GM12878 (cell line): ENCODE measurements around the gene NUDCD3. TPM values are rescaled to one million over a fixed set of nuclear protein-coding genes. Genes with fewer than 3 reads are reported as not detected.

Experiments used
- ATAC-seq: fragments of 200-7000 bp; cut with Tn5 transposase; 3 replicates; pipeline ENCODE4 v1.9.1; 2020; ENCODE audit warnings: mild to moderate bottlenecking, moderate library complexity
- BruUV-seq: library from RNA; stranded (reverse); fragments of 400-500 nt; replicated peaks from 2 replicates; lab custom pipeline; 2021; lab: Mats Ljungman, UMichigan
- CTCF ChIA-PET: fragments of 300-600 bp; sonication (Branson Sonifier 250); formaldehyde crosslinking; extraction: SDS; loops from one replicate; lab custom pipeline; 2021; ENCODE audit warnings: inconsistent platforms; lab: Yijun Ruan, JAX
- POLR2A ChIA-PET: fragments of 350-600 bp; formaldehyde crosslinking; extraction: SDS; loops from one replicate; lab custom pipeline; 2021; ENCODE audit warnings: inconsistent platforms; lab: Charles Lee
- RAD21 ChIA-PET: fragments of 300-600 bp; sonication (Branson Sonifier 250); formaldehyde crosslinking; loops from one replicate; lab custom pipeline; 2023; ENCODE audit warnings: antibody characterized with exemption; ENCODE audit not compliant: unreplicated experiment; lab: Charles Lee
- SMC1A ChIA-PET: fragments of 300-600 bp; sonication (Branson Sonifier 250); formaldehyde crosslinking; loops from one replicate; lab custom pipeline; 2023; ENCODE audit not compliant: unreplicated experiment, uncharacterized antibody; lab: Charles Lee
- DNase-seq: peaks from one replicate; pipeline ENCODE4 v3.0.0-alpha.2; 2011; ENCODE audit warnings: low read depth, low spot score
- FAIRE-seq: peaks from 3 replicates; lab custom pipeline; 2011; peaks lifted over from hg19 to GRCh38; lab: Jason Lieb, UNC
- H2AFZ ChIP-seq: 2 replicates; pipeline ENCODE4 v1.6.0; 2011; ENCODE audit warnings: low read depth, low read length, control low read depth; ENCODE audit not compliant: control insufficient read depth
- H3K27ac ChIP-seq: 2 replicates; pipeline ENCODE4 v1.5.1; 2011; ENCODE audit warnings: control low read depth; ENCODE audit not compliant: control insufficient read depth, insufficient read depth
- H3K27me3 ChIP-seq, 2 experiments: replicated peaks in 1 of 2; 2 replicates each; pipeline versions ENCODE4 v1.6.0 to v1.6.1; 2011; ENCODE audit warnings: low read length in 1 of 2; ENCODE audit not compliant: control insufficient read depth in 2 of 2, insufficient read depth in 2 of 2
- H3K36me3 ChIP-seq, 2 experiments: 2 replicates each; pipeline ENCODE4 v1.5.1; 2011; ENCODE audit warnings: low read length in 1 of 2; ENCODE audit not compliant: control insufficient read depth in 2 of 2, insufficient read depth in 2 of 2
- H3K4me1 ChIP-seq: 2 replicates; pipeline ENCODE4 v1.6.1; 2011; ENCODE audit warnings: mild to moderate bottlenecking, low read length, moderate library complexity, mixed read lengths; ENCODE audit not compliant: control insufficient read depth, insufficient read depth
- H3K4me2 ChIP-seq: 2 replicates; pipeline ENCODE4 v1.6.0; 2011; ENCODE audit warnings: control low read depth; ENCODE audit not compliant: control insufficient read depth, insufficient read depth
- H3K4me3 ChIP-seq: fragments of 200-600 bp; sonication (generic); 2 replicates; pipeline ENCODE4 v1.5.1; 2016
- H3K79me2 ChIP-seq: 2 replicates; pipeline ENCODE4 v1.6.0; 2011; ENCODE audit warnings: low read length; ENCODE audit not compliant: control insufficient read depth, insufficient read depth
- H3K9ac ChIP-seq: 2 replicates; pipeline ENCODE4 v1.8.0; 2011; ENCODE audit warnings: low read length, control low read depth, mixed read lengths; ENCODE audit not compliant: control insufficient read depth, insufficient read depth
- H3K9me3 ChIP-seq: replicated peaks from 3 replicates; pipeline ENCODE4 v1.5.1; 2011; ENCODE audit warnings: mild to moderate bottlenecking, low read length; ENCODE audit not compliant: control insufficient read depth, insufficient read depth
- H4K20me1 ChIP-seq: 2 replicates; pipeline ENCODE4 v1.6.0; 2011; ENCODE audit not compliant: control insufficient read depth, insufficient read depth
- CBX3 ChIP-seq: fragments of 200-600 bp; sonication (generic); IDR thresholded peaks from 2 replicates; pipeline ENCODE4 v1.6.1; 2016; ENCODE audit warnings: low read depth, borderline replicate concordance
- CEBPZ ChIP-seq: fragments of 150-350 bp; IDR thresholded peaks from 2 replicates; pipeline ENCODE4 v1.6.1; 2016; ENCODE audit warnings: low read depth, low read length
- E2F8 ChIP-seq: fragments of 450-650 bp; IDR thresholded peaks from 2 replicates; pipeline ENCODE4 v1.6.1; 2018; ENCODE audit warnings: mild to moderate bottlenecking, low read depth, moderate library complexity; ENCODE audit not compliant: partially characterized antibody
- MYB ChIP-seq: fragments of 150-350 bp; IDR thresholded peaks from 2 replicates; pipeline ENCODE4 v1.6.1; 2014; ENCODE audit warnings: mild to moderate bottlenecking, low read depth, low read length, borderline replicate concordance
- NR2C1 ChIP-seq: fragments of 450-650 bp; IDR thresholded peaks from 2 replicates; pipeline ENCODE4 v1.6.1; 2017; ENCODE audit warnings: antibody characterized with exemption, mild to moderate bottlenecking, moderate library complexity
- NR2F1 ChIP-seq: fragments of 450-650 bp; conservative IDR thresholded peaks from 2 replicates; pipeline ENCODE4 v1.6.1; 2017; ENCODE audit warnings: mild to moderate bottlenecking
- PAX5 ChIP-seq: IDR thresholded peaks from 2 replicates; pipeline ENCODE4 v1.6.1; 2011; ENCODE audit warnings: low read depth, low read length, borderline replicate concordance
- POLR2AphosphoS5 ChIP-seq: IDR thresholded peaks from 2 replicates; pipeline ENCODE4 v1.6.1; 2011; ENCODE audit warnings: mild to moderate bottlenecking, low read length, inconsistent platforms
- PRDM15 ChIP-seq: fragments of 450-650 bp; formaldehyde crosslinking; IDR thresholded peaks from 2 replicates; pipeline ENCODE4 v1.4.0; 2020; ENCODE audit warnings: mild to moderate bottlenecking, moderate library complexity
- RELA ChIP-seq: fragments of 450-650 bp; IDR thresholded peaks from 2 replicates; pipeline ENCODE4 v1.8.0; 2014; ENCODE audit warnings: borderline replicate concordance; ENCODE audit not compliant: partially characterized antibody
- TAF1 ChIP-seq: IDR thresholded peaks from 2 replicates; pipeline ENCODE4 v1.6.1; 2011; ENCODE audit warnings: mild to moderate bottlenecking, low read depth, low read length, borderline replicate concordance
- TCF3 ChIP-seq: IDR thresholded peaks from 2 replicates; pipeline ENCODE4 v1.6.1; 2012; ENCODE audit warnings: low read depth, mild to moderate bottlenecking, low read length, borderline replicate concordance; ENCODE audit not compliant: insufficient read depth
- USF2 ChIP-seq: IDR thresholded peaks from 2 replicates; pipeline ENCODE4 v1.6.1; 2011; ENCODE audit warnings: low read depth, low read length, improper control_type of control experiment, borderline replicate concordance
- WGBS: methylation state at CpG from one replicate; pipeline ENCODE4 v1.1.6; 2016; ENCODE audit warnings: low lambda C conversion rate; ENCODE audit not compliant: insufficient replicate concordance, insufficient coverage; ENCODE audit errors: missing lambda C conversion rate; 5-methylcytosine and 5-hydroxymethylcytosine counted together
- in situ Hi-C: fragments of 300-500 bp; cut with MboI; formaldehyde crosslinking; loops from 9 replicates; pipeline ENCODE4 v1.14.3; 2018; ENCODE audit warnings: mixed read lengths
- intact Hi-C: fragments of 100-400 bp; cut with micrococcal nuclease; formaldehyde crosslinking; loops from one replicate; pipeline ENCODE4 v1.14.2; 2022; ENCODE audit not compliant: unreplicated experiment
- polyA plus RNA-seq, 11 experiments: library from polyadenylated mRNA; depleted of rRNA in 4 of 11; unstranded in 6 of 11; stranded (reverse) in 5 of 11; fragments of >200 nt; fragmentation: Nextera tagmentation in 4 of 11; fragmentation: Illumina TruSeq in 1 of 11; extraction: Ambion mirVana in 4 of 11; extraction: Trizol in 1 of 11; gene quantifications; 1 replicate in 1 of 11; 2 replicates in 10 of 11; pipeline versions ENCODE4 v1.2.1 to v1.2.3, GENCODE V29; 2011 to 2016; ENCODE audit warnings: inconsistent platforms in 2 of 11, missing spikeins in 2 of 11, low read depth in 1 of 11
- total RNA-seq, 4 experiments: library from RNA; depleted of rRNA in 3 of 4; stranded (reverse); fragments of >200 nt in 3 of 4; fragmentation: Illumina TruSeq in 1 of 4; extraction: Trizol in 1 of 4; gene quantifications; 2 replicates each; pipeline versions ENCODE4 v1.2.1 to v1.2.3, GENCODE V29; 2013 to 2021

Gene NUDCD3
- total and polyA plus RNA-seq, 10 of the 15 experiments (the other 5 are each of a cell fraction or from before 2014, with no cell fraction given), result 25.0 to 89.8 (median 46.4) TPM

- Histone ChIP-seq H3K27ac (no peak overlapping the region), H2AFZ (no peak overlapping the region), H3K4me2 (no peak overlapping the region), H3K9ac (no peak overlapping the region), H3K4me1 (no peaks in the 10 kb centered on the region), H3K79me2 (no peaks in the 10 kb centered on the region), H4K20me1 (no peaks in the 10 kb centered on the region), H3K27me3 (peaks cover 0 to 4% of the 10 kb centered on the region in 2 experiments; a peak in 2 of 4 replicates), H3K9me3 (no peaks in the 10 kb centered on the region; the same call in 2 of the 3 replicates), H3K36me3 (no peaks in the 10 kb centered on the region), H3K4me3 (no peak overlapping the region)
- FAIRE-seq (no peak), ATAC-seq (no peak), DNase-seq (no peak)
- ChIA-PET SMC1A (no interaction called here), POLR2A (no interaction called here), CTCF (interaction anchor here (0.9 kb wide), 1 partner anchor 91 kb away, joined by 3 read pairs; no protein-coding TSS in a partner anchor), RAD21 (no interaction called here)
- in situ Hi-C loops (no loop called here), intact Hi-C loops (no loop called here)
- WGBS, result 61% methylated on average over 5 of the region's 5 CpGs
- BruUV-seq, result no TSS peak
- no peak for TF ChIP-seq PRDM15 (CRISPR knock-in tag)
- no peak for TF ChIP-seq USF2
- TF ChIP-seq E2F8, result no peak
- no peak for TF ChIP-seq POLR2AphosphoS5
- TF ChIP-seq PAX5, result no peak
- TF ChIP-seq NR2F1, result no peak
- no peak for TF ChIP-seq TCF3
- no peak for TF ChIP-seq CEBPZ
- TF ChIP-seq MYB, result no peak
- no peak for TF ChIP-seq TAF1
- TF ChIP-seq NR2C1, result no peak
- no peak for TF ChIP-seq RELA
- no peak for TF ChIP-seq CBX3
Observed at GRCh38 chr7:44331682-44332081, 158.8 kb downstream of the NUDCD3 start.
